Measurements from ENCODE around the gene TTLL11.

TTLL11 gene

DNA sequence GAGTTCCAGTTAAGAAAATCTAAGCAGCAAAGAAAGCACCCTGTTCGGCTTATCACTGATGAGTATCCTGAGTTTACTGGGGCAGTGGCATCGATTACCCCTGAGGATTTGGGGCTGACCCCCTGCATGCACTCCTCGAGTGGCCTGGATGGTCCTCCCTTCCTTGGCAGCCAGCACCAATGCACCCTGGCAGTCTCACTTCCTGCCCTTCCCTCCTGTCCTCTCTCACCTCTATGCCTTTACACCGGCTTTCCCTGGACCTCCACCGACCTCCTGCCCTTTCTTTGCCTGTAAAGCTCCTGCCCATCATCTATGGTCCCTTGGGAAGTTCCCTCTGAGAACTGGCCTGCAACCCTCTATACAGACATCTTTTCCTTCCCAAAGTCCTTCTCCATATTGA is 97.1 kb downstream of the TTLL11 start:
- TF ChIP-seq ZFX (IDR thresholded peaks at IDR 0.05) = no peak
- TF ChIP-seq, protein P1, sequence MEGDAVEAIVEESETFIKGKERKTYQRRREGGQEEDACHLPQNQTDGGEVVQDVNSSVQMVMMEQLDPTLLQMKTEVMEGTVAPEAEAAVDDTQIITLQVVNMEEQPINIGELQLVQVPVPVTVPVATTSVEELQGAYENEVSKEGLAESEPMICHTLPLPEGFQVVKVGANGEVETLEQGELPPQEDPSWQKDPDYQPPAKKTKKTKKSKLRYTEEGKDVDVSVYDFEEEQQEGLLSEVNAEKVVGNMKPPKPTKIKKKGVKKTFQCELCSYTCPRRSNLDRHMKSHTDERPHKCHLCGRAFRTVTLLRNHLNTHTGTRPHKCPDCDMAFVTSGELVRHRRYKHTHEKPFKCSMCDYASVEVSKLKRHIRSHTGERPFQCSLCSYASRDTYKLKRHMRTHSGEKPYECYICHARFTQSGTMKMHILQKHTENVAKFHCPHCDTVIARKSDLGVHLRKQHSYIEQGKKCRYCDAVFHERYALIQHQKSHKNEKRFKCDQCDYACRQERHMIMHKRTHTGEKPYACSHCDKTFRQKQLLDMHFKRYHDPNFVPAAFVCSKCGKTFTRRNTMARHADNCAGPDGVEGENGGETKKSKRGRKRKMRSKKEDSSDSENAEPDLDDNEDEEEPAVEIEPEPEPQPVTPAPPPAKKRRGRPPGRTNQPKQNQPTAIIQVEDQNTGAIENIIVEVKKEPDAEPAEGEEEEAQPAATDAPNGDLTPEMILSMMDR (conservative IDR thresholded peaks at IDR 0.05) = no peak
- H3K27ac ChIP-seq = no peak overlapping the region

DNA sequence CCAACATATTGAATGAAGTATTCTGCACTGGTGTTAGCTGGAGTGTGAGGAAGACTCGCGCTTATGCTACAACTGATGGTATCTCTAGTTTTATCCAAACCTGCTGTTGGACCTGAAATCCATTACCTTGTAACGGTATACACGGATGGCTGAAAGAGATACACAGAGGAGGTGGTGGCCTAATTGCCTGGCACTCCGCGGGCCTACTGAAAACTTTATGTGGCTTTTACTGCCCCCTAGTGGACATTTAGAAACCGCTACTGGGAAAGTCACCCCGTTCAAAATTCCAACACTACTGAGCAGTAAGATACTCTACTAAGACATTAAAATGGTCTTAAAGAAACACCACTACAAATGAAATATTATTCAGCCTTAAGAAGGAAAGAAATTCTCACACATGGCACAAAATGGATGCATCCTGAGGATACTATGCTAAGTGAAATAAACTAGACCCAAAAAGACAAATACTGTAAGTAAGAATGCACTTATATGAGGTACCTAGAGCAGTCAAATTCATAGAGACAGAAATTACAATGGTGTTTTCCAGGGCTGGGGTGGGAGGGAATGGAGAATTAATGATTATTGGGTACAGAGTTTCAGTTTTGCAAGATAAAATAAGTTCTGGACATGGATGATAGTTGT is 100.4 kb downstream of the TTLL11 start:
- TF ChIP-seq ZFX (IDR thresholded peaks at IDR 0.05) = no peak
- TF ChIP-seq, protein P1 (conservative IDR thresholded peaks at IDR 0.05) = peak; percentile 90
- H3K27ac ChIP-seq = no peak overlapping the region

DNA sequence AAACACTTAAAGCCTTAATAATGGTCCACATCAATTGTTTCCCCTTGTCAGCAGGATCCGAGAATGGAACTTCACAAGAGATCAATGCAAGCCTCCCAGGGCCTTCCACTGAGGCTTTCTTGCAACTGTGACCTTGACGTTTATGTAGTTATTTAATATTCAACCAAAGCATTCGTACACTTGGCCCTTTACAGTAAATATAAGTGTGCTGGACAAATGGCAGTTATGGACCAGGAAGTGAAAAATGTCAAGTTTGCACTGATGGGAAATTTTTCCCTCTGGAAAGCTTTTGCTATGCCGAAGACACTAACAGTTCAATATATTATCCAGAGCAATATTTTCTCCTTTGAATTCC is 101.8 kb downstream of the TTLL11 start:
- H3K27ac ChIP-seq = no peak overlapping the region
- TF ChIP-seq, protein P1 (conservative IDR thresholded peaks at IDR 0.05) = no peak
- TF ChIP-seq ZFX (IDR thresholded peaks at IDR 0.05) = no peak

DNA sequence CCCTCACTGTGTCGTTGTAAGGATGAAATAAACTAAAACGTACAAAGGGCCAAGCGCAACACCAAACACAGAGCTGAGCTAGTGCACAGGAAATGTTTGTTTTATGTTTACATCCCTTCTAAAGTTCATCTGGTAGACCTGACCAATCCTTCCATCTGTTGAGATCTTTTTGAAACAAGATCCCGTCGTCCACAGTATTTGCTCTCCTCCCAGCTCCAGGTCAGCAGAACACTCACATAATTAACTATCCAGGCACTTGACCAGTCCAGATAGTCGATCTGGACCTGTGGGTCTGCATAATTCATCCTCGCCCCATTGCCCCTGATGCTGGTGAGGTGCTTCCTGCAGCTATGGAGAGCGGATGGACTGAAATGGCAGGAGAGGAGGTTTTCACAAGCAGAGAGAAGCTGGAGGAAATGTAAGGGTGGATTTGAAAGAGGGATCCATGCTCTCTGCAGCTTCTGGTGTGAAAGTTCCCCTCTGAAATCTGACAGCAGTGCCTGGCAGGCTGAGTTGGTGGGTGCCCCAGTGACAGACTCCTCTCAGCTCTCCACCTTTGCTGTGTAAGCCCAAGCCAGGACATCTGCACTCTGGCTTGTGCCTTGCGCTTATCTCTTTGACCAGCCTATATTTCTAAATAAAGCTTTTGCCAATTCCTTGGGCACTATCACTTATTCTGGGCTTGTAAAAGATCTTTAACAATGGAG is 102.4 kb downstream of the TTLL11 start:
- TF ChIP-seq, protein P1 (conservative IDR thresholded peaks at IDR 0.05) = no peak
- no peak for TF ChIP-seq ZFX (IDR thresholded peaks at IDR 0.05)
- H3K27ac ChIP-seq = no peak overlapping the region

DNA sequence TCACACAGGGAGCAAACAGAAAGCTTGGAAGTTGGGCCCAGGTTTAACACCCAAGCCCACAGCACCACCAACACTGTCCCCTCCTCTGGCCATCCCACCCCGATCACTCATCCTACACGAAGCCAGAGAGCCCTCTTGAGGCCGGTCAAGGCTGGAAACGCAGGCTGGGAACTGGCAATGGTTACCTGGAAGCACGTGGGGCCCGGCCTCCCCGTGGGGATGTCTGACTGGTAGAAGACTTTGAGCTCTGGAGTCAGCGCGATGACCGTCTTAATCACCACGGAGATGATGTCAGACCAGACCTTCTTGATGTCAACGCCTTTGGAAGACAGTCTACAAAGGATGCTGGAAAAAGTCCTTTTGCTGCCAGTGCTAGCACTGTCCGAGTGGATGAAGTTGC is 104.1 kb downstream of the TTLL11 start:
- TF ChIP-seq, protein P1 (conservative IDR thresholded peaks at IDR 0.05) = no peak
- no peak for TF ChIP-seq ZFX (IDR thresholded peaks at IDR 0.05)
- no peak overlapping the region for H3K27ac ChIP-seq

DNA sequence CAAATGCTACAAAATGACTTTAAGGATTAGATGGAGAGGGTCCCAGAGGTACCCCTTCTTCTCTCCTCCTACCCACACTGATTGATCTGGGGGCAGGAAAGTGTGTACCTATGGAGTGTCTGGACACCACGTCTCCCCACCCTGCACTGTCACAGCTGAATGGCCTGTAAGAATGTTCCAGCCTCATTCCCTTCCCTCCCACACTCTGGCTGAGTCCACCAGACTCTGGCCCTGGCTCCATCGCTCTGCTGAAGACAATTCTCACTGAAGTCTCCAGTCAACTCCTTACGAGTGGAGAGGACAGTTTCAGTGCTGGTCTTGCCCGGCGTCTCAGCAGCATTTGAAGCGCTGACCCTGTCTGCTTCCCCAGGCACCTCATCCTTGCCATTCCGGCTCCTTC is 105.8 kb downstream of the TTLL11 start:
- TF ChIP-seq, protein P1 (conservative IDR thresholded peaks at IDR 0.05) = no peak
- no peak for TF ChIP-seq ZFX (IDR thresholded peaks at IDR 0.05)
- H3K27ac ChIP-seq = no peak overlapping the region

DNA sequence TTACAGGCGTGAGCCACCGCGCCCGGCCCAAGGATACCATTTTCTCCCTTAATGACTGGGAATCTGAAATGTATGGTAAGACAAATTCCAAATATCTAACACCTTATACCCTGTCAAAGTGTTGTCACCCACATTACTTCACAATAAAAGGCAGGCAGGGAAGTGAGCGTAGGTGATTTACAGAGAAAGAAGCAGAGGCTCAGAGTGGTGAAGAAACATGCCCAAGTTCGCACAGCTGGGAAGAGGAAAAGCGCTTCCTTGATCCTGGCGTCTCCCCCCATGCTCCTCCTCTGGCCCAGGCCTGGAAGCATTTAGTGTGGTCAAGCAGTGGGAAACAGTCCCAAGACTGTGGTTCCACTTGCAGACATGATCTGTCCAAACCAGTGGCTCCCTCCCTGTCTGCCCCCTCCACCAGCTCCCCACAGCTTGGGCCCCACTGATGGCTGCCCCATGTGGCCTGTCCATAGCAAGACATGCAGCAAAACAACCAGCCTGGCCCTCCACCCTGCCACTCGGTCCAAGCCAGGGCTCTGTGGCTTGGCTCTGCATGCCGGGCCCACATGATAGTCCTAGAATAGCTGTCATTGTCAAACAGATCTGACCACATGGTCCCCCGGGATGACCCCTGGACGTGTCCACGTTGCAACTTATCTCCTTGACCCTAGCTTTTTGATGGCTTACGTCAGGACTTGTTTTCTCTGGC is 107.2 kb downstream of the TTLL11 start:
- no peak overlapping the region for H3K27ac ChIP-seq

More for the DNA sequence above, 107.2 kb downstream of the TTLL11 start:
- TF ChIP-seq, protein P1 (conservative IDR thresholded peaks at IDR 0.05) = no peak
- TF ChIP-seq ZFX (IDR thresholded peaks at IDR 0.05) = no peak

All from C4-2B (cell line).